Aorta (tissue), 5 donors: ENCODE data around the gene EIF2B2. TPM values are rescaled to one million over a fixed set of nuclear protein-coding genes. Genes with fewer than 3 reads are reported as not detected.

Experiments used
- ATAC-seq: fragments of 200-7000 bp; cut with Tn5 transposase; one replicate; pipeline ENCODE4 v1.9.1; 2022; ENCODE audit warnings: moderate library complexity; ENCODE audit not compliant: low FRiP score
- DNase-seq, 2 donors: peaks; one replicate each; pipeline ENCODE4 v3.0.0-alpha.2; 2020
- H3K27ac ChIP-seq, 2 donors: one replicate each; pipeline ENCODE4 v1.5.1; 2013; ENCODE audit warnings: low read length in 2 of 2, mild to moderate bottlenecking in 2 of 2, moderate library complexity in 2 of 2, control low read depth in 1 of 2, inconsistent platforms in 1 of 2, low read depth in 1 of 2
- H3K27me3 ChIP-seq, 2 donors: one replicate each; pipeline ENCODE4 v1.6.1; 2013; ENCODE audit warnings: control low read depth in 1 of 2, low read length in 1 of 2, mild to moderate bottlenecking in 1 of 2, moderate library complexity in 1 of 2; ENCODE audit not compliant: insufficient read depth in 2 of 2, control insufficient read depth in 1 of 2
- H3K36me3 ChIP-seq, 2 donors: one replicate each; pipeline ENCODE4 v1.6.1; 2013; ENCODE audit warnings: control low read depth in 1 of 2, low read length in 1 of 2, mild to moderate bottlenecking in 1 of 2; ENCODE audit not compliant: insufficient read depth in 2 of 2, control insufficient read depth in 1 of 2
- H3K4me1 ChIP-seq, 2 donors: one replicate each; pipeline ENCODE4 v1.6.1; 2013; ENCODE audit warnings: low read length in 2 of 2, control low read depth in 1 of 2, mild to moderate bottlenecking in 1 of 2, moderate library complexity in 1 of 2; ENCODE audit not compliant: insufficient read depth in 2 of 2, control insufficient read depth in 1 of 2
- H3K4me3 ChIP-seq, 2 donors: one replicate each; pipeline ENCODE4 v1.5.1; 2013; ENCODE audit warnings: low read length in 2 of 2, control low read depth in 1 of 2, mild to moderate bottlenecking in 1 of 2
- H3K9me3 ChIP-seq: one replicate; pipeline ENCODE4 v1.6.1; 2013; ENCODE audit warnings: mild to moderate bottlenecking, low read length; ENCODE audit not compliant: control insufficient read depth
- WGBS, 2 donors: extraction: QIAGEN DNeasy Blood & Tissue Kit; methylation state at CpG; one replicate each; pipeline ENCODE4 v1.1.7; 2013; 5-methylcytosine and 5-hydroxymethylcytosine counted together
- intact Hi-C, 2 donors: fragments of 100-400 bp; cut with DNase I; formaldehyde crosslinking; loops; one replicate each; pipeline versions ENCODE4 v1.14.2 to v1.15.0; 2022
- polyA plus RNA-seq, 2 donors: library from polyadenylated mRNA; stranded (reverse); fragments of 200-250 nt; gene quantifications; one replicate each; pipeline ENCODE4 v1.2.3, GENCODE V29; 2013
- total RNA-seq, 2 donors: library from RNA; stranded (reverse); fragmentation: NEBNext Ultra II Directional; extraction: Animal tissue kit (Norgen Biotek cat#: 25700); gene quantifications; one replicate each; pipeline ENCODE4 v1.2.1, GENCODE V29; 2021
- donor health status: healthy with polysubstance abuse.
- donor health status: Bipolar disorder and iron deficiency.
- donor health status: DM: no; HTN: no; CAD: no.
- donor health status: DM: no; HTN: no; CAD: no.
- donor health status: DM: yes; HTN: yes; CAD: no.

The EIF2B2 gene
- total and polyA plus RNA-seq, 4 donors, result 9.5 to 39.8 (median 36.1) TPM

DNA sequence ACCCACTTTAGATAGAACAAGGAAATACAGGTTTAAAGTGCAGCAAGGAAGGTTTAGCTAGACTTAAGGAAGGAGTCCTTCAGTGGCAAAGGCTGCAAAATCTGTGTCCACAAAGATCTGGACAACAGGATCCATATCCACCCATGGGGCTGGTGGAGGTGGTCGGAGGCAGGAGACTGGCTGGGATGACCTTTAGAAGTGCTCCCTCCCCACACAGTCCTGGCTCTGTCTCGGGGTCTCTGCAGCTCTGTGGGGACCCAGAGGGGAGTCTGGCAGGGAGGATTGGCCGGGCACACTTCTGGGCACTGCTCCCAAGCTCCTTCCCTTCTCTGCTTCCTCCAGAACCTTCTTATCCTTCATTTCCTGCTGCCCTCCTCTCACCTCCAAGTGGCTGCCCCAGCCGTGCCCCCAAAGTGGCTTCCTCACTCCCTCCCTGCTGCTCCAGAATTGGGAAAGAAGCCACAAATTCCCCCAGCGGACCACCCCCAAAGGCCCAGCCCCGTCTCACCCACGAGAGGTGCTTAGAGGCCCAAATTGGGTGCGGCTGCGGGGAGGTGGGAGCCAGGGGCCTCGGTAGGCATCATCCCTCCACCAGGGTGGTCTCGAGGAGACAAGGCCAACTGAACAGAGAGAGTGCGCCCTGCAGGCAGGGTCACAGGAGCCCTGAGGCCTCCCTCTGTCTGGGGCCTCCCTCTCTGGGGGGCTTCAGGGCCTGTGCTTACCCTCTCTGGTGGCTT lies 25.4 kb upstream of the EIF2B2 start:
- Histone ChIP-seq H3K9me3 (no peaks in the 10 kb centered on the region), H3K27ac (no peak overlapping the region), H3K36me3 (no peaks in the 10 kb centered on the region), H3K4me3 (no peak overlapping the region), H3K4me1 (no peaks in the 10 kb centered on the region), H3K27me3 (no peaks in the 10 kb centered on the region)
- intact Hi-C loops, result no loop called here
- ATAC-seq (no peak), DNase-seq (peak in 1 of 2 donors; percentile 71)
- WGBS, 2 donors, result 87 to 90% methylated on average over 12 of the region's 12 CpGs

DNA sequence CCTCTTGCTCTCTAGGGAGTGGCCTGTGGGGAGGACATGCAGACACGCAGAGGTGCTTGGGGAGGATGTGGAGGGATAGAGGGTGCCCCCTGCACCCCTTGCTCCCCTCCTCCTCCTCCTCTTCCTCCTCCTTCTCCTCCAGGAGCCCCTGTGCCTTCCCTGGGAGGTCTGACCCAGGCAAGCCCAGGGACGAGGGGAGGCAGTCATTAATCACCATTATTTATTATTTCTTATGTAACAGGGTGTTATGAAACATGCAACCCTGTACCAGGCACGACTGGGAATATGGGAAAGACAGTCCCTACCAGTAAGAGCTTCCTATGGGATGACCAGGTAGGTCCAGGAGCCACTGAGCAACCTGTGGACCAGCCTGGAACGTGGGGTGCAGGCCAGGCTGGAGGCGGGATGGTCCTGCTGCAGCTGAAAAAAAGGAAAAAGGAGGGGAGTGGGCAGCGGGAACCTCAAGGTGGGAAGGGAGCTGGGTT lies 24.8 kb upstream of the EIF2B2 start:
- Histone ChIP-seq H3K4me3 (no peak overlapping the region), H3K36me3 (no peaks in the 10 kb centered on the region), H3K9me3 (no peaks in the 10 kb centered on the region), H3K27ac (no peak overlapping the region), H3K27me3 (no peaks in the 10 kb centered on the region), H3K4me1 (no peaks in the 10 kb centered on the region)
- 64 to 67% methylated on average over 6 of the region's 6 CpGs for WGBS, 2 donors
- intact Hi-C loops, result no loop called here
- peak in 1 of 2 donors; percentile 24 for DNase-seq
- no peak for ATAC-seq

DNA sequence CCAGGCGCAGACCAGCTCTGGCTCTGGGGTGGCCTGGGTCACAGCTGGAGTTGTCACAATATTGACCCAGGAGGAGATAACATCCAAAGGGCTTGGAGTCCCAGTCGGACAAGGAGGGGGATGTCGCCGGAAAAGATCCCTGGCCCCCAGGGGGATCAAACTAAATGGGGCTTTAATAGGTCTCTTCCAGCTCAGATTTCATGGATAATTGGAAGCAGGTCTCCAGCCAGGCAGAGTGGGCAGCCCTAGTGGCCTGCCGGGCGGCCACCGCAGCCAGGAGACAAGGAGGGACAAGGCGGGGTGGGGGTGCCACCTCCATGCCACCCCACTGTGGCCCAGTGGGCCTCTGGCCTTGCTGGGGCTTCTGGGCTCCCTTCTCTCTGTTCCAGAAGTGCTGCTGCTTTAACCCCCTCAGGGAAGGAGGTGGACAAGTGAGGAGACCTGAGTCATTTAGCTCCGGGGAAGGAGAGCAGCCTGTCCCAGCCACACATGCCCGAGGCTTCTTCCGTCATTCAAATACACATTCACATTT lies 24.2 kb upstream of the EIF2B2 start:
- Histone ChIP-seq H3K4me3 (no peak overlapping the region), H3K4me1 (no peaks in the 10 kb centered on the region), H3K9me3 (no peaks in the 10 kb centered on the region), H3K27me3 (no peaks in the 10 kb centered on the region), H3K36me3 (no peaks in the 10 kb centered on the region), H3K27ac (no peak overlapping the region)
- no peak for ATAC-seq
- intact Hi-C loops, result no loop called here
- 83 to 86% methylated on average over 11 of the region's 11 CpGs for WGBS, 2 donors
- peak in 1 of 2 donors; percentile 40 for DNase-seq

DNA sequence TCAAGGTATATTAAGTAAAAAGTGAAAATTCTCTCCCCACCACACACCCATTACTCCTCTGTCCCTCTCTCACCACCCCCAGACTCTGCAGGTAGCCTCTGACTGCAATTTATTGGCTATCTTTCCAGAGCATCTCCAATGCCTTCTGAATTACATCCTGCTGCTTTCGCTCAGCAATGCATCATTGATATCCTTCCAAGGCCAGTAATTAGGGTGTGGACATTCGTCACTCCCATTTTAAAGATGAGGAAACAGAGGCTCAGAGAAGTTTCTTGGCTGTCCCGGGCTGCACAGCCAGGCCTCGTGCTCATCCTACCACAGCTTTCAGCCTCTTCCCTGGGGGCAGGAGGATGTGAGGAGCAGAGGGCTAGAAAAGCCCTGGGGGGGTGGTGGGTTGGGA lies 23.7 kb upstream of the EIF2B2 start:
- Histone ChIP-seq H3K36me3 (no peaks in the 10 kb centered on the region), H3K4me1 (no peaks in the 10 kb centered on the region), H3K4me3 (no peak overlapping the region), H3K27ac (peak overlapping the region; percentile 8 to 90), H3K27me3 (no peaks in the 10 kb centered on the region), H3K9me3 (no peaks in the 10 kb centered on the region)
- intact Hi-C loops, result loop anchor here in 1 of 2 donors (1.0 kb wide), 1 partner anchor 24 kb away; the partner anchor contains the start of gene PGF
- ATAC-seq (no peak), DNase-seq (peak in 1 of 2 donors; percentile 40)
- 61 to 64% methylated on average over 4 of the region's 4 CpGs for WGBS, 2 donors

DNA sequence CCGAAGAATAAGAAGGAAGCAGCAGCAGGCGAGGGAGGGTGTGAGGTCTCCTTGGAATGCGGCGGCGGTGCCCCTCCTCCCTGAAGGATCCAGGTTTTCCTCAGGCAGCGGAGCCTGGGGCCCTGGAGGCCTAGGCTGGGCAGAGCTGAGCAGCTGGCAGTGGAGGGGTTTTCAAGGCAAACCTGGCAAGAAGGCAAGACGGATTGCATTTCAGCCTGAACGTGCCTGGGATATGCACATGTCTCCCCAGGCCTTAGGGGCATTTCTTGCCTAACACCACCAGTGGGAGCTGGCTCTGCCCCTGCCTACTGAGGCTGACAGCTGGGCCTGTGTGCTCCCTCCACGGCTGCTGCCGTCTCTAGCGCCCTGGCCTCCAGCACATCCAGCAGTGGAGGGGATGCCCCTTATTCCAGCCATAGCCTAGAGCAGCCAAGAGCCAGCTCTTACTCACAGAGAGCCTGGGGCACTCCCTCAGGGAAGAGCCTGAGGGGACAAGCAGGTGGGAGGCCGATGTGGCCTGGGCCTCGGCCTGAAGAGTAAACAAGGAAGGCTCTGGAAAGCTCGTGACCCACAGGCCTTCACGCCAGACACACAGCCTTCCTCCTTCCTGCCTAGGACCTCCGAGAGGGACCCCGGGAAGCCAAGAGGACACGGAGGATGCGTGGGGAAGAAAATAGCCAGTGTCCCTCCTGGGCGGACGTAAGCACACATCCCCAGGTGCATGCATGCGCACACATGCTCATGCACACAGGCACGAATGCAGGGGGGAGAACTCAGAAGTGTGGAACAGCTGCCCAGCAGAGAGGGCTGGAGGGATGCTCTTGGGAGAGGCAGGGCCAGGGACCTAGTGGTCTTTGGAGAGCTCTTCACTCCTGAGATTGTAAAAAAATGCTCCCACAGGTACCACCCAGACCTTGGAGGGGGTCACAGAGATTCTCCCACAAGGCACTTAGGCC lies 23.0 kb upstream of the EIF2B2 start:
- peak; percentile 51 for ATAC-seq

DNA sequence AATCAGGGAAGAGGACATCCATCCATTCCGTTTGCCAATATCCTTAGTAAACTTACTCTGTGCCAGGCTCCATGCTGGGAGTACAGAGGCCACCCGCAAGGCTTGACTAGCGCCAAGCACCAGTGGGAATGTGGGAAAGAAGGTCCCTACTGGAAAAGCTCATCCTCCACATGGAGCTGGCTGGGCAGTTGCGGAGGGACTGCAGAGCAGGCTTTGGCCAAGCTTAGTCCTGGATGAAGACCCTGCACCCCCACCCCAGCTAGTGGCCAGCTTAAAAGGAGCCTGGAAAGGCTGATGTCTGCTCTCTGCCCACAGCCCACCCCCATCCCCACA lies 22.4 kb upstream of the EIF2B2 start:
- no peaks in the 10 kb centered on the region for H3K4me1 ChIP-seq
- no peaks in the 10 kb centered on the region for H3K36me3 ChIP-seq
- peak overlapping the region in 1 of 2 donors; percentile 90 for H3K27ac ChIP-seq
- no peaks in the 10 kb centered on the region for H3K27me3 ChIP-seq
- H3K9me3 ChIP-seq, result no peaks in the 10 kb centered on the region
- no peak overlapping the region for H3K4me3 ChIP-seq
- DNase-seq, result peak in 1 of 2 donors; percentile 67
- intact Hi-C loops, result no loop called here
- no peak for ATAC-seq
- 80 to 84% methylated on average over 4 of the region's 4 CpGs for WGBS, 2 donors

More for the DNA sequence above, 23.0 kb upstream of the EIF2B2 start:
- Histone ChIP-seq H3K36me3 (no peaks in the 10 kb centered on the region), H3K9me3 (no peaks in the 10 kb centered on the region), H3K4me1 (no peaks in the 10 kb centered on the region), H3K27ac (peak overlapping the region; percentile 8 to 90), H3K27me3 (no peaks in the 10 kb centered on the region), H3K4me3 (no peak overlapping the region)
- intact Hi-C loops, result loop anchor here in 1 of 2 donors (1.0 kb wide), 1 partner anchor 24 kb away; the partner anchor contains the start of gene PGF
- WGBS, 2 donors, result 32 to 38% methylated on average over 23 of the region's 23 CpGs
- peak; percentile 76 to 83 for DNase-seq

DNA sequence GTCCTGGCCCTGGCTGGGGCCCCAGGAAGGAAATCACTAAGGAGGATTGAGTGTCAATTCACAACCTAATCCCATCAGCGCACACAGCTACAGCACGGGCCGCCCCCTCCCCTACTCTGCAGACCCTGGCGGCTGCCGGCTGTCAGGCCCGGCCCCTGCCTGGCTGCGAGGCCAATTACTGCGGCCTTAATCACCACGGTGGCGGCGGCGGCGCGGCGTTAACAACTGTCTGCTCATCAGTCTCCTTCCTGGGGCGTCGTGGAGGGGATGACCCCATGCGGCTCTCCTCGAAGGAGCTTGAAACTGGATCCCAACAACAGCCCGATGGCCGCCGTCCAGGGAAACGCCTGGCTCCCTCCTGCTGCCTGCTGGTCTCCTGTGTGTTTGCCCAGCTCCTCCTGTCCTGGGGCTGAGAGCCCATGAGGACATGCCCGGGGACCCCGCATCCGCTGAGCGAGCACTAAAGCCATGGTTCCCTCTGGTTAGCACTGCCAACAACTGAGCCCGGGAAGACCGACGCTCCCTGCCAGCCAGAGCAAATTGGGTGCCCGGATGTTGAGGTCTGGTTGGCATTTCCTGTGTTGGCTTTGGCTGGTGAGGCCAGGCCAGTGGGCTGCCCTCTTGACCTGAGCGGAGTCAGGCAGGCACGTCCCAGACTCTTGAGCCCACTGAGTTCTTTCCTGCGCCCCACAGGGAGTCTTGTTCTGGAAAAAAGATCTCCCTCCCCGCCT lies 21.8 kb upstream of the EIF2B2 start:
- ATAC-seq (peak; percentile 82), DNase-seq (peak; percentile 92 to 93)
- no peaks in the 10 kb centered on the region for H3K4me1 ChIP-seq
- intact Hi-C loops, result no loop called here
- WGBS, 2 donors, result 25 to 29% methylated on average over 35 of the region's 35 CpGs
- H3K4me3 ChIP-seq, result no peak overlapping the region
- H3K27me3 ChIP-seq, result no peaks in the 10 kb centered on the region
- H3K9me3 ChIP-seq, result no peaks in the 10 kb centered on the region
- H3K36me3 ChIP-seq, result no peaks in the 10 kb centered on the region
- peak overlapping the region; percentile 63 to 90 for H3K27ac ChIP-seq

DNA sequence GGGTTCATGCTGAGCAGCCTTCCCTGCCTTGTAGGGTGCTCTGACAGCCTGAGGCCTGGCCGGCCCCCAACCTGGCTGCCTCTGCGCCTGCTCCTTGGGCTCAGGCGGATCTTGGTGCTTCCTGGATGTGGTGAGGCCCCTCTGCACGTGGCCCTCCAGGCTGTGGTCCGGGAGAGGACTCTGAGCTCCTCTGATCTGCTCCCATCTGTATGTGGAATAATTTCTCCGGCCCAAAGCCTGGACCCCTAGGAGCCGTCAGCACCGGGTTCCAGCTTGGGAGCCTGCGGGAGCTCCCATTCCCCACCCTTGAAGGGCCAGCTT lies 21.3 kb upstream of the EIF2B2 start:
- no peak for DNase-seq
- 35 to 38% methylated on average over 9 of the region's 9 CpGs for WGBS, 2 donors
- intact Hi-C loops, result no loop called here
- H3K36me3 ChIP-seq, result no peaks in the 10 kb centered on the region
- no peaks in the 10 kb centered on the region for H3K9me3 ChIP-seq
- H3K4me1 ChIP-seq, result no peaks in the 10 kb centered on the region
- peak overlapping the region; percentile 47 to 90 for H3K27ac ChIP-seq
- no peak for ATAC-seq
- H3K4me3 ChIP-seq, result no peak overlapping the region
- H3K27me3 ChIP-seq, result no peaks in the 10 kb centered on the region
